Endothelial cell of umbilical vein (primary cell): ENCODE measurements around the gene RHEBL1. TPM values are rescaled to one million over a fixed set of nuclear protein-coding genes. Genes with fewer than 3 reads are reported as not detected.

Experiments
- BruUV-seq: library from RNA; stranded (reverse); fragments of 400-500 nt; replicated peaks from 2 replicates; lab custom pipeline; 2021; lab: Mats Ljungman, UMichigan
- CTCF ChIA-PET: fragments of 300-600, 350-600 bp; sonication (Branson Sonifier 250); formaldehyde crosslinking; loops from one replicate; lab custom pipeline; 2021; ENCODE audit warnings: antibody characterized with exemption, inconsistent platforms; lab: Charles Lee
- POLR2A ChIA-PET: fragments of 300-600, 350-600 bp; sonication (Branson Sonifier 250); formaldehyde crosslinking; loops from one replicate; lab custom pipeline; 2021; ENCODE audit warnings: antibody characterized with exemption, inconsistent platforms; lab: Charles Lee
- DNase-seq: peaks from one replicate; pipeline ENCODE4 v3.0.0-alpha.2; 2011; ENCODE audit warnings: low read depth, low spot score
- FAIRE-seq: peaks from 2 replicates; lab custom pipeline; 2011; peaks lifted over from hg19 to GRCh38; lab: Jason Lieb, UNC
- H2AFZ ChIP-seq: 2 replicates; pipeline ENCODE4 v1.6.0; 2012; ENCODE audit warnings: low read depth, low read length, control low read depth, inconsistent platforms
- H3K27ac ChIP-seq: 2 replicates; pipeline ENCODE4 v1.5.1; 2011; ENCODE audit warnings: low read depth, mild to moderate bottlenecking, control low read depth, low read length, moderate library complexity; ENCODE audit not compliant: insufficient read depth
- H3K27me3 ChIP-seq, 2 experiments: 2 replicates each; pipeline versions ENCODE4 v1.6.0 to v1.6.1; 2011; ENCODE audit warnings: low read length in 2 of 2, mixed read lengths in 1 of 2; ENCODE audit not compliant: control insufficient read depth in 2 of 2, insufficient read depth in 2 of 2
- H3K36me3 ChIP-seq, 2 experiments: 2 replicates in 1 of 2; 3 replicates in 1 of 2; pipeline ENCODE4 v1.5.1; 2011; ENCODE audit warnings: low read length in 2 of 2, mild to moderate bottlenecking in 1 of 2, moderate library complexity in 1 of 2; ENCODE audit not compliant: control insufficient read depth in 2 of 2, insufficient read depth in 2 of 2; ENCODE audit errors: extremely low read depth in 1 of 2
- H3K4me1 ChIP-seq: 3 replicates; pipeline ENCODE4 v1.5.1; 2011; ENCODE audit warnings: mild to moderate bottlenecking, low read length; ENCODE audit not compliant: control insufficient read depth, insufficient read depth; ENCODE audit errors: extremely low read depth
- H3K4me2 ChIP-seq: 2 replicates; pipeline ENCODE4 v1.6.1; 2011; ENCODE audit warnings: low read length, control low read depth, mixed read lengths; ENCODE audit not compliant: insufficient read depth
- H3K4me3 ChIP-seq, 3 experiments: fragments of 200-600 bp in 1 of 3; sonication (generic), shearing (Covaris generic) in 1 of 3; replicated peaks in 1 of 3; 2 replicates each; pipeline ENCODE4 v1.5.1; 2011 to 2016; ENCODE audit warnings: control low read depth in 3 of 3, low read length in 3 of 3, mild to moderate bottlenecking in 2 of 3, inconsistent platforms in 1 of 3, low read depth in 1 of 3, moderate library complexity in 1 of 3; ENCODE audit not compliant: insufficient read depth in 1 of 3
- H3K79me2 ChIP-seq: 2 replicates; pipeline ENCODE4 v1.6.0; 2012; ENCODE audit warnings: low read length, inconsistent platforms; ENCODE audit not compliant: control insufficient read depth, insufficient read depth
- H3K9ac ChIP-seq: replicated peaks from 2 replicates; pipeline ENCODE3; 2011; ENCODE audit warnings: low read length, control low read depth; ENCODE audit not compliant: insufficient read depth; ENCODE audit errors: extremely low read depth
- H3K9me1 ChIP-seq: replicated peaks from 3 replicates; pipeline ENCODE4 v1.6.0; 2011; ENCODE audit warnings: mild to moderate bottlenecking, low read length; ENCODE audit not compliant: control insufficient read depth, insufficient read depth; ENCODE audit errors: extremely low read depth
- H3K9me3 ChIP-seq: replicated peaks from 2 replicates; pipeline ENCODE4 v1.5.1; 2012; ENCODE audit warnings: low read length, inconsistent platforms; ENCODE audit not compliant: control insufficient read depth, insufficient read depth
- H4K20me1 ChIP-seq: replicated peaks from 2 replicates; pipeline ENCODE3; 2011; ENCODE audit warnings: mild to moderate bottlenecking, low read length; ENCODE audit not compliant: control insufficient read depth, insufficient read depth; ENCODE audit errors: extremely low read depth
- CTCF ChIP-seq, 2 donors: IDR thresholded peaks; 1 replicate in 1 of 2; 2 replicates in 1 of 2; pipeline ENCODE4 v1.5.1; 2011; ENCODE audit warnings: low read length in 2 of 2, mild to moderate bottlenecking in 2 of 2, moderate library complexity in 2 of 2, control low read depth in 1 of 2, inconsistent platforms in 1 of 2, low read depth in 1 of 2; ENCODE audit not compliant: insufficient read depth in 1 of 2; ENCODE audit errors: extremely low read depth in 1 of 2
- EZH2 ChIP-seq: IDR thresholded peaks from 2 replicates; pipeline ENCODE4 v1.6.1; 2012; ENCODE audit warnings: borderline replicate concordance, low read depth, mild to moderate bottlenecking, moderate library complexity, low read length, inconsistent platforms; ENCODE audit not compliant: severe bottlenecking
- FOS ChIP-seq: IDR thresholded peaks from 2 replicates; pipeline ENCODE4 v1.6.1; 2011; ENCODE audit warnings: mild to moderate bottlenecking, low read length, moderate library complexity, borderline replicate concordance; ENCODE audit not compliant: insufficient read depth
- GATA2 ChIP-seq: IDR thresholded peaks from 2 replicates; pipeline ENCODE4 v1.7.0; 2011; ENCODE audit warnings: low read depth, mild to moderate bottlenecking, moderate library complexity, mixed read lengths, low read length; ENCODE audit not compliant: insufficient read length, insufficient read depth
- JUN ChIP-seq: IDR thresholded peaks from 2 replicates; pipeline ENCODE4 v1.6.1; 2011; ENCODE audit warnings: borderline replicate concordance, low read depth; ENCODE audit not compliant: insufficient read length, insufficient read depth
- MAX ChIP-seq: IDR thresholded peaks from 2 replicates; pipeline ENCODE4 v1.6.1; 2011; ENCODE audit not compliant: insufficient read depth, insufficient read length
- MYC ChIP-seq: IDR thresholded peaks from one replicate; pipeline ENCODE4 v1.6.1; 2011; ENCODE audit warnings: mild to moderate bottlenecking, low read depth, low read length
- POLR2A ChIP-seq: IDR thresholded peaks from 2 replicates; pipeline ENCODE4 v1.6.1; 2012; ENCODE audit warnings: low read depth, mild to moderate bottlenecking, control low read depth, low read length
- POLR2AphosphoS5 ChIP-seq: IDR thresholded peaks from 2 replicates; pipeline ENCODE4 v1.6.1; 2012; ENCODE audit warnings: low read depth, mild to moderate bottlenecking, control low read depth, low read length, moderate library complexity; ENCODE audit not compliant: insufficient read depth
- dilution Hi-C: fragments of 300-500 bp; cut with MboI; formaldehyde crosslinking; loops from one replicate; pipeline ENCODE4 v1.15.0; 2019; ENCODE audit warnings: low sequenced_read_pairs; ENCODE audit not compliant: extremely low pct_ligation_motif_present
- intact Hi-C: fragments of 100-400 bp; cut with micrococcal nuclease; formaldehyde crosslinking; loops from one replicate; pipeline ENCODE4 v1.10.0; 2022
- polyA plus RNA-seq, 4 experiments: library from polyadenylated mRNA; depleted of rRNA in 3 of 4; stranded (reverse) in 3 of 4; unstranded in 1 of 4; fragments of >200 nt; gene quantifications; 2 replicates each; pipeline versions ENCODE4 v1.2.1 to v1.2.3, GENCODE V29; 2011 to 2012; ENCODE audit warnings: missing spikeins in 1 of 4
- total RNA-seq: library from RNA; stranded (reverse); gene quantifications from 2 replicates; pipeline ENCODE4 v1.2.3, GENCODE V29; 2021

RHEBL1 gene
- total and polyA plus RNA-seq, 2 donors (not counting 3 experiments of a cell fraction or from before 2014, with no cell fraction given): 2.6 to 2.7 TPM

DNA sequence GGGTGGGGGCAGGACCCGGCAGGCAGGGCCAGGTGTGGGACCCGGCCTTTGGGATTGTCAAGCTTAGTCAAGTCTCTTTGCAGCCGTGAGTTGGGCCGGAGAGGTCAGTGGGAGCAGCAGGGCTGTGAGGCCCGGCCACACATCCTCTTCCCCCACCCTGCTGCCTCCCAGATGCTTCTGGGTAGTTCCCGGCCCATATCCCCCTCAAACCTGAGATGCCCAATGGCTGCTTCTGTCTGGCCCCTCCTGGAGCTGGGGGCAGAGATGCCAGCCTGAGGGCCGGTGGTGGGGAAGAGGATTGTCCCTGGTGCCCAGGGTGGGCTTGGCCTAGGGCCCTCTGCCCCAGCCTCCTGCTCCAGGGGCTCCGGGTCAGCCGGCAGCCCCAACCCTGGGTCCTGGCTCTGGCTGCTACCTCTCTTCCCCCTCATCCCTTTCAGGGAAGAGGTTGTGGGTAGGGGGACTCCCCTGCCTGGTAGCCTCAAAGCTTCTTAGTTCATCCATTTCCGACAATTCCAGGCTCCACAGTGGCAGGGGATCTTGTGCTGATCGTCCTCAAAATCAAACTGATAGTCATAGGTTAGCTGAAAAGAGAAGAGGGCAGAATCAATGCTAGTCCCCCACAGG, 48.4 kb downstream of the RHEBL1 start:
- ChIA-PET POLR2A (no interaction called here), CTCF (interaction anchor here (2.8 to 3.3 kb wide), 2 partner anchors 22 to 25 kb away, joined by 11 to 16 read pairs; no protein-coding TSS in a partner anchor)
- Histone ChIP-seq H4K20me1 (no peaks in the 10 kb centered on the region), H3K4me1 (peaks cover 16% of the 10 kb centered on the region), H3K9me1 (no peaks in the 10 kb centered on the region), H3K36me3 (peaks cover 19 to 35% of the 10 kb centered on the region in 2 experiments), H3K4me3 (no peak overlapping the region), H2AFZ (no peak overlapping the region), H3K9ac (no peak overlapping the region), H3K9me3 (no peaks in the 10 kb centered on the region), H3K79me2 (peaks cover 7% of the 10 kb centered on the region), H3K4me2 (no peak overlapping the region), H3K27me3 (no peaks in the 10 kb centered on the region), H3K27ac (no peak overlapping the region)
- TF ChIP-seq FOS (no peak), EZH2 (no peak), POLR2AphosphoS5 (no peak), JUN (no peak), CTCF (IDR thresholded peaks at IDR 0.05; ENCODE audit: extremely low read depth in 1 of 2, insufficient read depth in 1 of 2, low read depth in 1 of 2, low read length in 2 of 2) (no peak), MAX (no peak), POLR2A (no peak), MYC (no peak), GATA2 (no peak)
- FAIRE-seq: no peak
- dilution Hi-C loops: no loop called here
- intact Hi-C loops: no loop called here
- no TSS peak for BruUV-seq
- no peak for DNase-seq
